ENCODE data around the gene OTUB2. TPM values are rescaled to one million over a fixed set of nuclear protein-coding genes. Genes with fewer than 3 reads are reported as not detected.
A peak's percentile ranks its signal among the peaks of the same experiment; 100 is the strongest.

OTUB2 gene
- total RNA-seq, 1 donor from 2014 or later = 1.7 TPM

DNA sequence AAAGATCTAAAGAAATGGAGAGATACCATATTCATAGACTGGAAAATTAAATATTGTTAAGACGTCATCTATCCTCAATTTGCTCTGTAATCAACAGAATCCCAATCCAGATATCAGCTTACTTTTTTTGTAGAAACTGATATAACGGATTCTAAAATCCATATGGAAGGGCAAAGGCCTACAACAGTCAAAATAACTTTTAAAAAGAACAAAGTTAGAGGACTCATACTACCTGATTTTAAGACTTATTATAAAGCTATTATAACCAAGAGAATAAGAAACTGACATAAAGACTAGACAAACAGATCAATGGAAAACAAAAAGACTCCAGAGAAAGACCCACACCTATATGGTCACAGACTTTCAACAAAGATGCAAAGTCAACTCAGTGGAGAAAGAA is 48.9 kb downstream of the OTUB2 start:
- H3K4me1 ChIP-seq = peaks cover 48% of the 10 kb centered on the region
- H3K9me3 ChIP-seq = no peaks in the 10 kb centered on the region
- H3K27me3 ChIP-seq = no peaks in the 10 kb centered on the region
- H3K27ac ChIP-seq = no peak overlapping the region
- H3K4me3 ChIP-seq = no peak overlapping the region
- intact Hi-C loops (cut with DNase I) = no loop called here
- peaks cover 5 to 19% of the 10 kb centered on the region in 2 donors for H3K36me3 ChIP-seq
- DNase-seq (ENCODE audit: extremely low spot score in 2 of 2) = no peak
- no peak for TF ChIP-seq POLR2A (IDR thresholded peaks at IDR 0.05)

DNA sequence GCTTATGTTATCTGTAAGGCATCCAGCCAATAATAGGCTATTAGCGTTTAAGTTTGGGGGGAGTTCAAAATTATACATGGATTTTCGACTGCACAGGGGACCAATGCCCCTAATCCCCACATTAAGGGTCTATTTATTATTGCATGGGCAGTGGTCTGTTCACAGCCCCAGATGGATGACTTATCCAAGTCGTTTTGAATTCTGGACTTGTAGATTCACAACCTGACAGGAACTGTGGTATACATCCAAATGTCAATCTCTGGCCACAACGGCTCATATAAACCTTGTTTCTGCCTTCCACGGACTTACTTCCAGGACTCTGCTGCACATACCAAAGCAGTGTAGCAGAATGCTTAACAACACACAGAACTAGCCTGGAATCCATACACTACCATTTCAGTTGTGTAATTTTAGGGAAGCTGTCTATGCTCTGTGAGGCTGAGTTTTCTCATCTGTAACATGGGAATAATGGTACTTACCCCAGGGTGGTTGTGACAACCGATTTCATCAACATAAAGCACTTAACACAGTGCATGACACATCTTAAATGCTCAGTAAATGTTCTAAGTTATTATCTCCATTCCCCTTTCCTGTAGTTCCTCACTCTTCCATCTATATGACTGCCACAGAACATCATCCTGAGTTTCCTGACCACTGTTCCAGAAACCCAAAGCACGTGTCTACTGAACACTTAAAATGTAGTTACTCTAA is 51.1 kb downstream of the OTUB2 start:
- Histone ChIP-seq H3K4me1 (peaks cover 48% of the 10 kb centered on the region), H3K36me3 (peaks cover 5 to 19% of the 10 kb centered on the region in 2 donors), H3K27ac (no peak overlapping the region), H3K9me3 (no peaks in the 10 kb centered on the region), H3K4me3 (peak overlapping the region; percentile 88 to 94), H3K27me3 (no peaks in the 10 kb centered on the region)
- DNase-seq (ENCODE audit: extremely low spot score in 2 of 2) = no peak
- no peak for TF ChIP-seq POLR2AphosphoS5 (IDR thresholded peaks at IDR 0.05; ENCODE audit: insufficient read depth in 1 of 2, low read depth in 1 of 2)
- TF ChIP-seq, protein P1, sequence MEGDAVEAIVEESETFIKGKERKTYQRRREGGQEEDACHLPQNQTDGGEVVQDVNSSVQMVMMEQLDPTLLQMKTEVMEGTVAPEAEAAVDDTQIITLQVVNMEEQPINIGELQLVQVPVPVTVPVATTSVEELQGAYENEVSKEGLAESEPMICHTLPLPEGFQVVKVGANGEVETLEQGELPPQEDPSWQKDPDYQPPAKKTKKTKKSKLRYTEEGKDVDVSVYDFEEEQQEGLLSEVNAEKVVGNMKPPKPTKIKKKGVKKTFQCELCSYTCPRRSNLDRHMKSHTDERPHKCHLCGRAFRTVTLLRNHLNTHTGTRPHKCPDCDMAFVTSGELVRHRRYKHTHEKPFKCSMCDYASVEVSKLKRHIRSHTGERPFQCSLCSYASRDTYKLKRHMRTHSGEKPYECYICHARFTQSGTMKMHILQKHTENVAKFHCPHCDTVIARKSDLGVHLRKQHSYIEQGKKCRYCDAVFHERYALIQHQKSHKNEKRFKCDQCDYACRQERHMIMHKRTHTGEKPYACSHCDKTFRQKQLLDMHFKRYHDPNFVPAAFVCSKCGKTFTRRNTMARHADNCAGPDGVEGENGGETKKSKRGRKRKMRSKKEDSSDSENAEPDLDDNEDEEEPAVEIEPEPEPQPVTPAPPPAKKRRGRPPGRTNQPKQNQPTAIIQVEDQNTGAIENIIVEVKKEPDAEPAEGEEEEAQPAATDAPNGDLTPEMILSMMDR (IDR thresholded peaks at IDR 0.05) = no peak
- TF ChIP-seq POLR2A (IDR thresholded peaks at IDR 0.05) = no peak
- intact Hi-C loops (cut with DNase I) = no loop called here

DNA sequence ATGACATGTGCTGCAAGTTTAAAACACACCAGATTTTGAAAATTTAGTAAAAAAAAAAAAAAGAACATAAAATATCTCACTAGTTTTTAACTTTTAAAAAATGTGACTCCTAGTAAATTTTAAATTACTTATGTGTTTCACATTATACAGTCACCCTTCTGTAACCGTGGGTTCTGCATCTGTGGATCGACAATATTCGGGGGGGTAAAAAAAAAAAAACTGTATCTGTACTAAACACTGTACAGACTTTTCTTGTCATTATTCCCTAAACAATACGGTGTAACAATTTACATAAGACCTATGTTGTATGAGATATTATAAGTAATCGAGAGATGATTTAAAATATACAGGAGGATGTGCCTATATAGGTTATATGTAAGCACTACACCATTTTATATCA is 51.7 kb downstream of the OTUB2 start:
- Histone ChIP-seq H3K27me3 (no peaks in the 10 kb centered on the region), H3K4me1 (peaks cover 51% of the 10 kb centered on the region), H3K4me3 (peak overlapping the region; percentile 88 to 94), H3K36me3 (peaks cover 5 to 19% of the 10 kb centered on the region in 2 donors), H3K27ac (no peak overlapping the region), H3K9me3 (no peaks in the 10 kb centered on the region)
- DNase-seq (ENCODE audit: extremely low spot score in 2 of 2) = no peak
- TF ChIP-seq, protein P1 (IDR thresholded peaks at IDR 0.05) = no peak
- TF ChIP-seq POLR2A (IDR thresholded peaks at IDR 0.05) (no peak), POLR2AphosphoS5 (IDR thresholded peaks at IDR 0.05; ENCODE audit: insufficient read depth in 1 of 2, low read depth in 1 of 2) (no peak)
- intact Hi-C loops (cut with DNase I) = no loop called here

DNA sequence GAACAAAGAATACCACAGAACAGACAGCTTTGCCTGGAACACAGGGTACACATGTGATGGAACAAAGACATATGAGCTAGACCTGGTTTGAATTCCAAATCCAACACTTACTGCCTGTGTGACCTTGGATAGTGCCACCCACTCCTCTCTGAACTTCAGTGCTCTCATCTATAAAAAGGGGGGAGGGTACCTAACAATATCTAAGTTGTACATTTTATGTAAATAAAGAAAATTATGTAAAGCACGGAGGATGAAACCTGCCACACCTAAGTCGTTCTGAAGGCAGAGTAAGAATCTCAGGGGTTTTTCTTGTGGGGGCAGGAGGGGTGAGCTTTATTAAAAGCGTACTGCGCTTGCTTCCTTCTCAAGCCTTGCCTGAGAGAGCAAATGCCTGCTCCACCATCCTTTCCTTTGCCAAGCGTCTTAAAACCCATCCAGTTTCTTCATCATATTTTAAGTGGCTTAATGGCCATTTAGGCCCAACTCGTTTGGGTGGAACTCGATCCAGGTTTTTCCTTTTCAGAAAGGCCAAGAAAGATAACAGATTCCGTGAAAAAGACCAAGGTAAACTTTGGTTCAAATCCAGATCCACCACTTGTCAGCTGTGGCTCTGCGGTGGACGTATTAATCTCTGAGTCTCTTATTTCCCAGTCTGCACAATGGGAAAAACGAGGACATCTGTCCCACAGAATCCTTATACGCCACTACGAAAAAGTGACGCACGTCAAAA is 53.9 kb downstream of the OTUB2 start:
- H3K36me3 ChIP-seq = peaks cover 5 to 14% of the 10 kb centered on the region in 2 donors
- no peaks in the 10 kb centered on the region for H3K9me3 ChIP-seq
- intact Hi-C loops (cut with DNase I) = no loop called here
- peaks cover 51% of the 10 kb centered on the region for H3K4me1 ChIP-seq
- peak overlapping the region; percentile 88 to 94 for H3K4me3 ChIP-seq
- DNase-seq (ENCODE audit: extremely low spot score in 2 of 2) = no peak
- no peaks in the 10 kb centered on the region for H3K27me3 ChIP-seq
- peak overlapping the region; percentile 94 for H3K27ac ChIP-seq
- TF ChIP-seq POLR2A (IDR thresholded peaks at IDR 0.05) (no peak), POLR2AphosphoS5 (IDR thresholded peaks at IDR 0.05; ENCODE audit: insufficient read depth in 1 of 2, low read depth in 1 of 2) (no peak)
- TF ChIP-seq, protein P1 (IDR thresholded peaks at IDR 0.05) = no peak

DNA sequence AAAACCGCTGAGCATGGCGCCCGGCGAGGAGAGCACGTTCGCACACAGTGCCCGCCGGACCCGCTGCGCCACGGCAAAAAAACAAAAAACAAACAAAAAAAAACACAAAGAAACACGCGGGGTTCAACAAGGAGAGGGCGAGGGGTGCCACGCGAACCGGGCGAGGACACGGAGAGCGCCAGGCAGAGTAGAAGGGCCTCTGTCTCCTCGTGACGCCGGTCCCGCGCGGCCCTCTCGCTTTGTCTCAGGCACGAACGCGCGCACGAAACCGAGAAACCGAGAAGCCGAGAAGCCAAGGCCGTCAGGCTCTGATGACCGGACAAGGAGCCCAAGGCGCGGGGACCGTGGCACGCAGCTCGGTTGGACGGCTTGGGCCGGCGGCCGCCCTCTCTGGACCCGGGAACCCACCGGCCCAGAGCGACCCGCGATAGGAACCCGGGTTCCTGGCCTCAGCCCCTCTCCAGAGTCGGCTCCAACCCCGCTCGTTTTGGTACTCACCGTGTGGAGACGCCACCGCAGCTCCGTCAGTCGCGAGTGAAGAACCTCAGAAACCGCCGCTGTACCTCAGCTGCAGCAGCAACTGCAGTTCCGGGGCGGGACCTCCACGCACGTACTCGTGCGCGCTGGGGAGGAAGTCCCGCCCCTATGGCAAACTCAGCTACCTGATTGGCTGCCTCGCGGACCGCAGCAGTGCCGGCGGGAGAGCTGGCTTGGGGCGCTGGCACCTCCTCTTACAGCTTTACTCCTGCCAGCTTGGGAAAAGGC is 54.7 kb downstream of the OTUB2 start, which contains the start of the genes DDX24 and IFI27L1:
DDX24 (minus strand) TSS at position 582 of the 765 bp plus-strand sequence. CDS start 1,460 bp downstream, outside the sequence.
IFI27L1 (plus strand) TSS at position 690 of the 765 bp plus-strand sequence. CDS start 15,628 bp downstream, outside the sequence.
- Histone ChIP-seq H3K27me3 (no peaks in the 10 kb centered on the region), H3K27ac (peak within 1 kb of the TSS; percentile 94), H3K9me3 (no peaks in the 10 kb centered on the region), H3K36me3 (peaks cover 5 to 14% of the 10 kb centered on the region in 2 donors), H3K4me1 (peaks cover 51% of the 10 kb centered on the region), H3K4me3 (peak within 1 kb of the TSS; percentile 88 to 94)
- intact Hi-C loops (cut with DNase I) = no loop called here
- TF ChIP-seq POLR2AphosphoS5 (IDR thresholded peaks at IDR 0.05; ENCODE audit: insufficient read depth in 1 of 2, low read depth in 1 of 2) (peak; percentile 92 to 99), POLR2A (IDR thresholded peaks at IDR 0.05) (peak in 1 of 2 donors; percentile 96)
- TF ChIP-seq, protein P1 (IDR thresholded peaks at IDR 0.05) = peak in 1 of 3 experiments; percentile 22
- DNase-seq (ENCODE audit: extremely low spot score in 2 of 2) = peak in 1 of 2 donors; percentile 97

Data from vagina (tissue), 2 donors.